WTC11 (cell line): ENCODE results near the gene DNLZ. TPM values are rescaled to one million over a fixed set of nuclear protein-coding genes. Genes with fewer than 3 reads are reported as not detected.

ENCODE experiments used
- ATAC-seq: fragments of 200-7000 bp; cut with Tn5 transposase; 2 replicates; pipeline ENCODE4 v1.10.0; 2021; ENCODE audit warnings: mild to moderate bottlenecking, moderate library complexity
- CTCF ChIA-PET: fragments of 300-600 bp; sonication (Branson Sonifier 250); formaldehyde crosslinking; loops from one replicate; lab custom pipeline; 2021; ENCODE audit warnings: antibody characterized with exemption; lab: Charles Lee
- POLR2A ChIA-PET: fragments of 350-600 bp; sonication (Branson Sonifier 250); formaldehyde crosslinking; loops from one replicate; lab custom pipeline; 2021; ENCODE audit warnings: antibody characterized with exemption; lab: Charles Lee
- DNase-seq: peaks from one replicate; pipeline ENCODE4 v3.0.0; 2021; ENCODE audit warnings: low spot score
- H3K27ac Mint-ChIP-seq: 2 replicates; pipeline ENCODE4 v1.8.0; 2021; ENCODE audit warnings: mixed read lengths
- H3K27me3 Mint-ChIP-seq: 2 replicates; pipeline ENCODE4 v1.8.0; 2021; ENCODE audit warnings: low read depth, mild to moderate bottlenecking, moderate library complexity, mixed read lengths
- H3K36me3 Mint-ChIP-seq: 2 replicates; pipeline ENCODE4 v1.8.0; 2021; ENCODE audit warnings: mixed read lengths
- H3K4me1 Mint-ChIP-seq: 2 replicates; pipeline ENCODE4 v1.8.0; 2022; ENCODE audit warnings: mixed read lengths
- H3K4me3 Mint-ChIP-seq: 2 replicates; pipeline ENCODE4 v1.8.0; 2021; ENCODE audit warnings: mild to moderate bottlenecking, moderate library complexity, mixed read lengths
- H3K9me3 Mint-ChIP-seq: 2 replicates; pipeline ENCODE4 v1.8.0; 2021; ENCODE audit warnings: mixed read lengths
- ATF1 ChIP-seq: sonication (generic); formaldehyde crosslinking; IDR thresholded peaks from 2 replicates; pipeline ENCODE4 v1.8.1; 2023; ENCODE audit warnings: mild to moderate bottlenecking, moderate library complexity, missing genetic modification reagents
- ATF2 ChIP-seq: sonication (generic); formaldehyde crosslinking; IDR thresholded peaks from 2 replicates; pipeline ENCODE4 v1.8.1; 2022; ENCODE audit warnings: low read depth, missing genetic modification reagents, borderline replicate concordance
- CREB1 ChIP-seq: sonication (generic); formaldehyde crosslinking; IDR thresholded peaks from 2 replicates; pipeline ENCODE4 v1.8.0; 2023; ENCODE audit warnings: mild to moderate bottlenecking, missing genetic modification reagents
- E2F4 ChIP-seq: sonication (generic); formaldehyde crosslinking; IDR thresholded peaks from 2 replicates; pipeline ENCODE4 v1.8.1; 2022; ENCODE audit warnings: low read depth, mild to moderate bottlenecking, moderate library complexity, missing genetic modification reagents, borderline replicate concordance
- FOXK1 ChIP-seq: sonication (generic); formaldehyde crosslinking; IDR thresholded peaks from 2 replicates; pipeline ENCODE4 v1.8.0; 2022; ENCODE audit warnings: mild to moderate bottlenecking, moderate library complexity, missing genetic modification reagents
- HMGA2 ChIP-seq: fragments of 250-450 bp; sonication (Bioruptor Pico); IDR thresholded peaks from 2 replicates; pipeline ENCODE4 v1.4.0; 2021; ENCODE audit warnings: mild to moderate bottlenecking, moderate library complexity
- HMGXB4 ChIP-seq: sonication (generic); formaldehyde crosslinking; IDR thresholded peaks from 2 replicates; pipeline ENCODE4 v1.8.1; 2023; ENCODE audit warnings: mild to moderate bottlenecking, moderate library complexity, missing genetic modification reagents
- MXD4 ChIP-seq: fragments of 250-450 bp; sonication (Bioruptor Pico); IDR thresholded peaks from 2 replicates; pipeline ENCODE4 v1.8.0; 2021; ENCODE audit warnings: mild to moderate bottlenecking, moderate library complexity, borderline replicate concordance
- NFATC4 ChIP-seq: fragments of 250-450 bp; sonication (Bioruptor Pico); IDR thresholded peaks from 2 replicates; pipeline ENCODE4 v1.9.0; 2021; ENCODE audit warnings: mild to moderate bottlenecking
- NR1H2 ChIP-seq: sonication (generic); formaldehyde crosslinking; IDR thresholded peaks from 2 replicates; pipeline ENCODE4 v1.9.0; 2021; ENCODE audit warnings: mild to moderate bottlenecking, moderate library complexity, missing genetic modification reagents
- NR2C2 ChIP-seq: sonication (generic); formaldehyde crosslinking; IDR thresholded peaks from 2 replicates; pipeline ENCODE4 v1.8.0; 2022; ENCODE audit warnings: mild to moderate bottlenecking, missing genetic modification reagents
- NR3C1 ChIP-seq: sonication (generic); formaldehyde crosslinking; conservative IDR thresholded peaks from 2 replicates; pipeline ENCODE4 v1.8.1; 2023; ENCODE audit warnings: low read depth, mild to moderate bottlenecking, missing genetic modification reagents
- RORB ChIP-seq: fragments of 250-450 bp; sonication (Bioruptor Pico); IDR thresholded peaks from 2 replicates; pipeline ENCODE4 v1.9.0; 2021; ENCODE audit warnings: mild to moderate bottlenecking
- ZNF138 ChIP-seq: sonication (generic); formaldehyde crosslinking; conservative IDR thresholded peaks from 2 replicates; pipeline ENCODE4 v1.8.1; 2022; ENCODE audit warnings: mild to moderate bottlenecking, moderate library complexity, missing genetic modification reagents
- ZNF232 ChIP-seq: sonication (generic); formaldehyde crosslinking; IDR thresholded peaks from 2 replicates; pipeline ENCODE4 v1.8.0; 2022; ENCODE audit warnings: mild to moderate bottlenecking, missing genetic modification reagents
- ZNF263 ChIP-seq: sonication (generic); formaldehyde crosslinking; IDR thresholded peaks from 2 replicates; pipeline ENCODE4 v1.8.1; 2022; ENCODE audit warnings: low read depth, mild to moderate bottlenecking, moderate library complexity, missing genetic modification reagents
- ZNF396 ChIP-seq: fragments of 250-450 bp; sonication (Bioruptor Pico); IDR thresholded peaks from 2 replicates; pipeline ENCODE4 v1.8.0; 2021; ENCODE audit warnings: mild to moderate bottlenecking, moderate library complexity, borderline replicate concordance
- ZNF416 ChIP-seq: fragments of 250-450 bp; sonication (Bioruptor Pico); IDR thresholded peaks from 2 replicates; pipeline ENCODE4 v1.9.0; 2021; ENCODE audit warnings: mild to moderate bottlenecking, inconsistent platforms
- ZNF423 ChIP-seq: fragments of 250-450 bp; sonication (Bioruptor Pico); IDR thresholded peaks from 2 replicates; pipeline ENCODE4 v2.1.2; 2022; ENCODE audit warnings: mild to moderate bottlenecking, moderate library complexity
- ZNF671 ChIP-seq: fragments of 250-450 bp; sonication (Bioruptor Pico); IDR thresholded peaks from 2 replicates; pipeline ENCODE4 v1.8.0; 2021; ENCODE audit warnings: mild to moderate bottlenecking
- total RNA-seq: library from RNA; stranded (reverse); gene quantifications from 3 replicates; pipeline ENCODE4 v1.2.3, GENCODE V29; 2021
- TF ChIP-seq, protein P1 (sequence below): sonication (generic); formaldehyde crosslinking; IDR thresholded peaks from 2 replicates; pipeline ENCODE4 v1.8.0; 2023; ENCODE audit warnings: missing genetic modification reagents, mild to moderate bottlenecking, borderline replicate concordance

Gene DNLZ
- total RNA-seq, 1 experiment from 2014 or later = 17.2 TPM

GRCh38 chr9:136318776-136319241 lies 44.7 kb downstream of the DNLZ start (continued):
- TF ChIP-seq, protein P1, sequence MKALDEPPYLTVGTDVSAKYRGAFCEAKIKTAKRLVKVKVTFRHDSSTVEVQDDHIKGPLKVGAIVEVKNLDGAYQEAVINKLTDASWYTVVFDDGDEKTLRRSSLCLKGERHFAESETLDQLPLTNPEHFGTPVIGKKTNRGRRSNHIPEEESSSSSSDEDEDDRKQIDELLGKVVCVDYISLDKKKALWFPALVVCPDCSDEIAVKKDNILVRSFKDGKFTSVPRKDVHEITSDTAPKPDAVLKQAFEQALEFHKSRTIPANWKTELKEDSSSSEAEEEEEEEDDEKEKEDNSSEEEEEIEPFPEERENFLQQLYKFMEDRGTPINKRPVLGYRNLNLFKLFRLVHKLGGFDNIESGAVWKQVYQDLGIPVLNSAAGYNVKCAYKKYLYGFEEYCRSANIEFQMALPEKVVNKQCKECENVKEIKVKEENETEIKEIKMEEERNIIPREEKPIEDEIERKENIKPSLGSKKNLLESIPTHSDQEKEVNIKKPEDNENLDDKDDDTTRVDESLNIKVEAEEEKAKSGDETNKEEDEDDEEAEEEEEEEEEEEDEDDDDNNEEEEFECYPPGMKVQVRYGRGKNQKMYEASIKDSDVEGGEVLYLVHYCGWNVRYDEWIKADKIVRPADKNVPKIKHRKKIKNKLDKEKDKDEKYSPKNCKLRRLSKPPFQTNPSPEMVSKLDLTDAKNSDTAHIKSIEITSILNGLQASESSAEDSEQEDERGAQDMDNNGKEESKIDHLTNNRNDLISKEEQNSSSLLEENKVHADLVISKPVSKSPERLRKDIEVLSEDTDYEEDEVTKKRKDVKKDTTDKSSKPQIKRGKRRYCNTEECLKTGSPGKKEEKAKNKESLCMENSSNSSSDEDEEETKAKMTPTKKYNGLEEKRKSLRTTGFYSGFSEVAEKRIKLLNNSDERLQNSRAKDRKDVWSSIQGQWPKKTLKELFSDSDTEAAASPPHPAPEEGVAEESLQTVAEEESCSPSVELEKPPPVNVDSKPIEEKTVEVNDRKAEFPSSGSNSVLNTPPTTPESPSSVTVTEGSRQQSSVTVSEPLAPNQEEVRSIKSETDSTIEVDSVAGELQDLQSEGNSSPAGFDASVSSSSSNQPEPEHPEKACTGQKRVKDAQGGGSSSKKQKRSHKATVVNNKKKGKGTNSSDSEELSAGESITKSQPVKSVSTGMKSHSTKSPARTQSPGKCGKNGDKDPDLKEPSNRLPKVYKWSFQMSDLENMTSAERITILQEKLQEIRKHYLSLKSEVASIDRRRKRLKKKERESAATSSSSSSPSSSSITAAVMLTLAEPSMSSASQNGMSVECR (CRISPR knock-in tag) = no peak
- TF ChIP-seq E2F4 (CRISPR knock-in tag) (no peak), HMGA2 (CRISPR knock-in tag) (no peak), HMGXB4 (CRISPR knock-in tag) (no peak), RORB (no peak)

- Mint-ChIP-seq H3K4me3 (no peak overlapping the region), H3K36me3 (peaks cover 20% of the 10 kb centered on the region), H3K27ac (no peak overlapping the region), H3K27me3 (no peaks in the 10 kb centered on the region; the same call in 1 of the 2 replicates), H3K4me1 (no peaks in the 10 kb centered on the region), H3K9me3 (peaks cover 34% of the 10 kb centered on the region)
- ATAC-seq (no peak), DNase-seq (no peak)
- TF ChIP-seq ZNF416 (CRISPR knock-in tag) = no peak
- no peak for TF ChIP-seq ZNF671 (CRISPR knock-in tag)
- TF ChIP-seq ATF1 (CRISPR knock-in tag) = no peak
- TF ChIP-seq ZNF232 (CRISPR knock-in tag) = no peak
- TF ChIP-seq, protein P1 (CRISPR knock-in tag) = no peak
- TF ChIP-seq NFATC4 (CRISPR knock-in tag) = no peak
- TF ChIP-seq ZNF396 = no peak
- no peak for TF ChIP-seq ATF2 (CRISPR knock-in tag)
- no peak for TF ChIP-seq FOXK1 (CRISPR knock-in tag)
- TF ChIP-seq ZNF138 (CRISPR knock-in tag) = no peak
- TF ChIP-seq CREB1 (CRISPR knock-in tag) = no peak
- no peak for TF ChIP-seq MXD4
- no peak for TF ChIP-seq ZNF263
- no peak for TF ChIP-seq NR3C1 (CRISPR knock-in tag)
- TF ChIP-seq NR2C2 (CRISPR knock-in tag) = no peak
- no peak for TF ChIP-seq ZNF423 (CRISPR knock-in tag)
- TF ChIP-seq NR1H2 (CRISPR knock-in tag) = no peak
- POLR2A ChIA-PET = interaction anchor here (0.6 kb wide), 1 partner anchor 93 kb away, joined by 3 read pairs; no protein-coding TSS in a partner anchor
- CTCF ChIA-PET = no interaction called here
These were observed 45.3 kb downstream of the DNLZ start for GRCh38 chr9:136318111-136318775.
